Stimulated activated CD8-positive, alpha-beta memory T cell treated with anti-CD3 and anti-CD28 coated beads, Interleukin-4, amount 100 ng/mL, for 1 hour (primary cell): ENCODE measurements around the gene DENND1C.

Source experiments
- DNase-seq, 2 donors: peaks; one replicate each; pipeline ENCODE4 v3.0.0-alpha.2; 2020; ENCODE audit warnings: low read depth in 2 of 2, low spot score in 1 of 2

Gene DENND1C

DNA sequence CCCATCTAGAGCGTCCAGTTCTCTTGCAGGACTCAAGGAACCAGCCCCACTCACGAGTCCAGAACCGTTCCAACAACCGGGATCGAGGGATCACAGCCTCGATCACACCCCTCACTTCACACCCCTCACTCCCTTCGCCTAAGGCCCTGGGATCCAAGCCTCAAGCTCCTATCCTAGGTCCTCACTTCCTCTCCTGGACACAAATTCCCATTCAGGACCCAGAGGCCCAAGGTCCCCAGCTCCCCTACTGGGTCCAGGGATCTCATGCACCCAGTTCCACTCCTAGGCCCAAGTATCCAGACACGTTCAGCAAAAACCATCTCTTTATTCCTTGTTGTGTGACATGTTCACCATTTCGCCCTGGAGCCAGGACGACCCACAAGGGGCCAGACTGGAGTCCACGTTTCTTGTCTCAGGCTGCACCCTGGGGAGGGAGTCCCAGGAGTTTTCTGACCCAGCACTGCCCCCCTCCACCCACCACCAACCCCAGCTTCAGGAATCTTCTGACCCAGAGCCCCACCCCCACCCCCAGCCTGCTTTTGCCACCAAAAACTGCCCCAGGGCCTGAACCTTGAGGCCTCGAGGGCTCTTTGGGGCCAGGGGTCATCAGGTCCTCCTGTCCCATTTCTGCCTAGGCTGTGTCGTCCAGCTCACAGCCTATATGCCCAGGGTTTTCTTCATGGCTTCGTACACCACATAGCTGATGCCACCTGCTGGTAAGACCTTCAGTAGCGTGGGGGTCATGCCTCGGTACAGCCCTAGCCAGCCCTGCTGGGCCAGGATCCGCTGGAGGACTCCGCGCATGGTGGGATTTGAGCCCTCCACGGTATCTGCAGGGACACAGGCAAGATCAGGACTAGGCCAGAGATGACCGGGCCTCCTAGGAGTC is 55.6 kb downstream of the DENND1C start:
- no peak for DNase-seq

DNA sequence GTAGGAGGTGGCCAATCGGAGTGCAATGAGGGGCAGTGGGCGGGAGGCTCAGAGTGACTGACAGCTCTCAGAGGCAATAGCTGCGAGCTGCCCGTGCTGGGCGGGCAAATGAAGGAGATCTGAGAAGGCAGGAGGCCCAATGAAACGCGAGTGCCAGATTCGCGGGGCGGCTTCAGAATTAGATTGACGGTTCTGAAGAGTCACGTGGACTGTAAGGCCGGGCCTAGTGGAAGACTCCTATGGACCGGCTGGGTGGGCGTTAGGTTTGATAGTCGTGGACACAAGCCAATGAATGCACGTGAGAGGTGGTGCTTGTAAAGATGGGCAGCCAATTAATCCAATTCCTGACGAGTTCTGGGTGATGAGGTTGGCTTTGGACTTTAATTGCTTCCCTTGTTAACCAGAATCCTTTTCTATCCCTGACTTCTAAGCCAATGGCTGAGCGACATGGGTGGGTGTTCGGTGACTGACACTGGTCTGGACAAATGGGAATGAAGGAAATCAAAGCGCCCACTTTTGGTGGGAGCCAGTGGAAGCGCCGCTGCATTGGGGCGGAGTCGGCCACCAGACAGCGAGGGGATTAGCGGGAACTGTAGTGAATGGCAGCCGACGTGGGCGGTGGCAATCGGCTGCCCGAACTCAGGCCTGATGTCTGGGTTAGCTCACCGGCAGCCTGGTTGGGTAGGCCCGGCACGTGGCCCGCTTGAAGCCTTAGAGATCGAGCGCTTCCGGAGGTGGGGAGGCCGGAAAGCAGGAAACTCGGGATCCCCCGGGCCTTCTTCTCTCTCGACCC is 56.5 kb downstream of the DENND1C start:
- DNase-seq: peak; percentile 93 to 98

DNA sequence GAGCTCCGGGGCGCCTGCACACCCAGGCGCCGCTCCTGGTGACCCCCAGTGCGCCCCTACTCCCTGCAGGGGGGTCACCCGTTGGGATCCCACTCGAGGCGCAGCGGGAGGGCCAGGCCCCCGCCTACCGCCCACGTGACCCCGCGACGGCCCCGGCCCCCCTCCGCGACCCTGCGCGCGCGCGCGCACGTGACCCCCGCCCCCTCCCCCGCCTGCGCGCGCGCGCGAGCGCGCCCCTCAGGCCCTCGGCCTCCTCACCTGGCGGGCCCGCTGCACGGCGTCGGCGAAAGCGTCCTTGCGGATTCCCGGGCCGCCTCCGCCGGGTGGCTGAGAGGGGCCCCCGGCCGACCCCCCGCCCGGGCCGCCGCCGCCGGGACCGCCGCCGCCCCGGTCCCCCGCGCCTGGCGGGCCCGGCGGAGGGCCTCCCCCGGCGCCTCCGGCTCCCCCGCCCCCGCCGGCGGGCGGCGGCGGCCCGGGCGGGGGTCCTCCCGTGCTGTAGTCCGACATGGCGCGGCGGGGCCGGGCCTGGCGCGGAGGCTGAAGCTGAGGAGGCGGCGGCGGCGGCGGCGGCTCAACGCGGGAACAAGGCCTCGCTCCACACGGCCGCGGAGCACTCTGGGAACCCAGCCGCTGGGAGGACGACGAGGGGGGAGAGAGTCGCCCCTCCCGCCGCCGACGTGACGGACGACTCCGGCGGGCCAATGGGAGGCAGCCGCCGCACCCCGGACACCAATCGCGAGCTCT is 57.2 kb downstream of the DENND1C start, which contains the start of gene KHSRP:
KHSRP (minus strand) TSS at position 617 of the 744 bp plus-strand sequence; CDS start at position 507, 110 bp downstream.
- no peak for DNase-seq

DNA sequence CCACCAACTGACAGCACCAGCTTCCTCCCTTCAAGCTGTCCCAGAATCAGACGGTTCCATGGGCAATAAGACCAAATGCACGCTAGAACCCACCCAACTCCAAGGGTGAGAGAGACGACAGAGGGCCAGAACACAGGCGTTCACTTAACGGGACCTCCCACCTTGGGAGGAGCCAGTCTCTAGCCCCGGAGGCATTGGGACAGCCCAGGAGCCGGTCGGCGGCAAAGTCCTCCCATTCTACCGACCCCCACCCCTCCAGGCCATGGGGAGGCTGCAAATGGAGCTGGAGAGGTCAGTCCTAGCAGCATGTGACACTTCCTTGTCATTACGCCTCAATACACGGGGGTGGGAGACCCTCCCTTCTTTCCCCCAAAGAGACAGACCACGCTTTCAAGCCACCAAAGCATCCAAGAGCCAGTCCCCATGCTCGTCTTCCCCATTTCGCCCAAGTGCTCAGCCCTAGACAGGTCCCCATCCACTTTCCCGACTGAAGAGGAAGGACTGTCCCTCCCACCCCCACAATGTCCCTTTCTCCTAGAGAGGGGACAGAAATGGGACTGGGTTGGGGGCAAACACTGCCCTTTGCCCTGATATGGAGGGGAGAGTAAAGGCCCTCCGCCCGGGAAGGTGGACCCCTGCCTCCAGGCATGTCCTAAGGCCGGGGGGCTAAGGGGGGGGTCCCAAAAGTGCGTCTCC is 57.9 kb downstream of the DENND1C start:
- DNase-seq: no peak

DNA sequence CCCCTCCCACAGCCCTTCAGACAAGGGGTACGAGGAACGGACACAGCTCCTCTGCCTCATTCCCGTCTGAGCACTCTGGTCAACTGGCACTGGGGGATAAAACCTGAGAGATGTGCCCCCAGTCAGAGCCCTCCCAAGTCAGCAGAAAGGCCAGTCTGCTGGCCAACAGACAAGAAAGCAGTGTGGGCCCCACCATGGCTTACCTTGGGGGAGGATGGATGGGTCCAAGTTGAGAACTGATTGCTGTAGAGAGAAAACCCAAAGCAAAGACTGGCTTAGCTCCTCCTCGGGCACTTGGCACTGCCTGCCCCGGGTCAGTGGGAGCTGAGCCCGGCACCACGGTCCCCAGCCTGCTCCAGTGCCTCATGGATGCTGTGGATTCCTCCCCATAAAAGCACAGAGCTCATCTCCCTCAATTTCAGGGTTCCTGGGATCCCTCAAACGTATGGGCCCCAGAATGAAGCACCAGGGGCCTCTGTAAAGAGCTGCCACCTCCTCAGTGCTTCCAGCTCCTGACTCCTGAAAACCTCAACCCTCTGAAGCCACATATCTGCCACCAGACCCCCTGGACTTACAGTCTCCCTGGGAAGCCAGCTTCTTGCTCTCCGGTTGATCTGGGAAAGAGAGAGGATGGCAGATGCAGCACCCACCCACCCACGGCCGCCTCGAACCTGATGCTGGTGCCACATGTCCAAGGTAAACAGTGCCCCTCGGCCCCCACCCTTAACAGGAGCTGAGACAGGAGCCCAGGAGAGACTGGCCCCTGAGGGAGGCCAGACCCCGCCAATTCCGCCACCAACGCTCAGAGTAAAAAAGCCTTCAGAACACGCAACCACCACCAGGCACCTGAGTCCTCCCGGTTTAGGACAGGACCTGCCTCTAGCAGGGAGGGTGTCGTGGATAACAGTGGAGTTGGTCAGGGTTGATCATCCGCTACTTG is 60.2 kb downstream of the DENND1C start:
- no peak for DNase-seq

DNA sequence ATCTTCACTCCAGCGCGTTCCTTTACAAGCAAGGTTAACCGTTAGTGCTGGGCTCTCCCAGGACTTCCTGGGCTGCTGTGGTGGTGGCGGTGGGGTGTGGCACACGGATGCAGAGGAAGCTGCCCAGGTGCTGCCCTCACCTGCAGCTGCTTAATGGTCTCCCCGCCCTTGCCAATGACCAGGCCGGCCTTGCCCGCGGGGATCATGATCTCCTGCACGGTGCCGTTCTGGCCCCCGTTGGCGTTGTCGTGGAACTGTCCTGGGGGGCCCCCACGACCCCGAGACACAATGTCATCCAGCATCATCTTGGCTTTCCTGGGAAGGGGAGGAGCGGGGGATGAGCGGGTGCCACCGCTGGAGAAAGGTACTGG is 63.0 kb downstream of the DENND1C start:
- no peak for DNase-seq

DNA sequence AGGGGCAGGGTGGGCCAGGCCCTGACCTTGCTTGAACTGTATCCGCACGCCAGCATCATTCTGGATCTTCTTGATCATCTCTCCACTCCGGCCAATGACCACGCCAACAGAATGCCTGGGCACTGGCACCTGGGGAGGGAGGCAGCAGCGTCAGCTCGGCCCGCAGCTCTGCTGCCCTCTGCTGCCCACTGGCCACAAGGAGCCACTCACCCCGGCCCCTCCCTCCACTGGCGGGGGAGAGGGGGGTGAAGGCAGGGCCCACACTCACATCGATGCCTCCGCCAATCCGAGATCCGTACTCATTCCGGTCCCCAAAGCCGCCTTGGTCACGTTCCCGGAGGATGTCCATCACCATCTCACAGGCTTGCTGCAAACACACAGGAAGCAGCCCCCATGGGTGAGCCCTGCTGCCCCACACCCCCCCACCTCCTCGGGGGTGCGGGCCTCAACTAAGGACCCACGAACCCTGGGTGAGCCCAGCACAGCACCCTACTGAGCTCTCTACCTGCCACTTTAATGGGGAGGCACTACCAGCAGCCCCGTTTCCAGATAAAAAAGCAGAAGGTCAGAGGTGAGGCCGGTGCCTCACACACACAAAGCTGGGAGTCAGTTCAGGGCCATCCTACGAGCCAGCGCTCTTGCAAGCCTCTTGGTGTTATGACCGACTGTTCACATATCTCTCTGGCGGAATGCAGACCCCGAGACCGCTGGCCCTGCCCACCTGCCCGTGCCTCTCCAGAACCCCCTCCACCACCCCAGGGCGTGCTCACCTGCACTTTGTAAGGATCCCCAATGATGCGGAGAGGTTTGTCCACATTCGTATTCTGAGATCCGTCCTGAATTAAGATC is 63.6 kb downstream of the DENND1C start:
- no peak for DNase-seq
